ENCODE results near the gene CCDC57. TPM values are rescaled to one million over a fixed set of nuclear protein-coding genes. Genes with fewer than 3 reads are reported as not detected.
A peak's percentile ranks its signal among the peaks of the same experiment; 100 is the strongest.

Gene CCDC57
- total RNA-seq, 2 donors from 2014 or later: 5.1 to 7.4 TPM

DNA sequence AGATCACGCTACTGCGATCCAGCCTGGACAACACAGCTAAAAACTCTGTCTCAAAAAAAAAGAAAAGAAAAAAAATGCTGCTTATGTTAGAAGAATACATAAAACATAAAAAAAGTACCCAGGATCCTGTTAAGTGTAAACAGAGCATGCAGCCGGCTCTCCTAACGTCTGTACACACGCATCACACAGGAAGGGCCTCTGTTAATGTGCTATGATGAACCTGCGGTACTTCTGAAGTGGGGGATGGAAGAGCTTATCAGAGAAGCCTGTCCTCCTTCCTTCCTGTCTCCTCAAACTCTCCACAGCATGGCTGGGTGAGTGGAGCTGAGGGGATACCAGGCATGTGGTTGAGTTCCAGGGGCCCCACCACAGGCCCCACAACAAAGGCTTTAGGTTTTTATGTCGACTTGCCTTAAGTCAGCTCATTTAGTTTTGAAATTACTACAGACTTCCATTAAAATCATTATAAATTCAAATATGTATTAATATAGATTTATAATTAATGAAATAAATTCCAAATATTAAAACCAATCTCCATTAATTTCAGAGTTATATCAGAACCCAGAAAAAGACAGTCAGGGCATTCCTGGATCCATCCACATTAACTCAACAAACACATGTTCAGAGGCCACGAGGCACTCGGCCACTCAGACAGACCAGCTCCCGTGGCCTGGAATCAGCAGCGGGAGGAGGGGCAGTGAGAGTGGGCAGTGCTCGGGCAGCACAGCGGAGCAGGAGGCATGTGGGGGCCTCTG is 11.7 kb downstream of the CCDC57 start:
- Histone ChIP-seq H3K4me3 (no peak overlapping the region), H3K4me1 (peaks cover 0 to 6% of the 10 kb centered on the region in 2 donors), H3K27ac (no peak overlapping the region), H3K27me3 (no peaks in the 10 kb centered on the region), H3K9me3 (no peaks in the 10 kb centered on the region), H3K36me3 (no peaks in the 10 kb centered on the region)
- no peak for DNase-seq (ENCODE audit: low spot score)
- TF ChIP-seq, protein P1, sequence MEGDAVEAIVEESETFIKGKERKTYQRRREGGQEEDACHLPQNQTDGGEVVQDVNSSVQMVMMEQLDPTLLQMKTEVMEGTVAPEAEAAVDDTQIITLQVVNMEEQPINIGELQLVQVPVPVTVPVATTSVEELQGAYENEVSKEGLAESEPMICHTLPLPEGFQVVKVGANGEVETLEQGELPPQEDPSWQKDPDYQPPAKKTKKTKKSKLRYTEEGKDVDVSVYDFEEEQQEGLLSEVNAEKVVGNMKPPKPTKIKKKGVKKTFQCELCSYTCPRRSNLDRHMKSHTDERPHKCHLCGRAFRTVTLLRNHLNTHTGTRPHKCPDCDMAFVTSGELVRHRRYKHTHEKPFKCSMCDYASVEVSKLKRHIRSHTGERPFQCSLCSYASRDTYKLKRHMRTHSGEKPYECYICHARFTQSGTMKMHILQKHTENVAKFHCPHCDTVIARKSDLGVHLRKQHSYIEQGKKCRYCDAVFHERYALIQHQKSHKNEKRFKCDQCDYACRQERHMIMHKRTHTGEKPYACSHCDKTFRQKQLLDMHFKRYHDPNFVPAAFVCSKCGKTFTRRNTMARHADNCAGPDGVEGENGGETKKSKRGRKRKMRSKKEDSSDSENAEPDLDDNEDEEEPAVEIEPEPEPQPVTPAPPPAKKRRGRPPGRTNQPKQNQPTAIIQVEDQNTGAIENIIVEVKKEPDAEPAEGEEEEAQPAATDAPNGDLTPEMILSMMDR (IDR thresholded peaks at IDR 0.05): no peak

DNA sequence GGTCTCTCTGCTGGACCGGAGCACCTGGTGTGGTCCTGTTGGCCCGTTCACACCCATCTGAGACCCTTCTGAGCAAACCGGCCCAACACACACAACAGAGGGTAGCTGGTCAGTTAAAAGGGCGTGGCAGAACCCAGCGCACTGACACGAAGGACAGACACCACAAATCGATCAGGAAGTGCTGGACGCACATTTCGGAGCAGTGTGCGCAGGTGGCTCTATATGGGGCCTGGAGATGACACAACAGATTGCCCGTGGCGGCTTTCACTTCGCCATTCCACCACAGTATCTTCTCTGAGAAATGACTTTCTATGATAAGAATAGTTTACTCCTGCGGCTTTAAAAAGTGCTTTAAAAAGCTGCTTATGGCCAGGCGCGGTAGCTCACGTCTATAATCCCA is 12.5 kb downstream of the CCDC57 start:
- Histone ChIP-seq H3K4me1 (no peaks in the 10 kb centered on the region), H3K27ac (no peak overlapping the region), H3K4me3 (no peak overlapping the region), H3K36me3 (no peaks in the 10 kb centered on the region), H3K27me3 (no peaks in the 10 kb centered on the region), H3K9me3 (no peaks in the 10 kb centered on the region)
- TF ChIP-seq, protein P1 (IDR thresholded peaks at IDR 0.05): no peak
- no peak for DNase-seq (ENCODE audit: low spot score)

GRCh38 chr17:82199496-82199895 is 13.1 kb downstream of the CCDC57 start:
- TF ChIP-seq, protein P1 (IDR thresholded peaks at IDR 0.05): no peak
- DNase-seq (ENCODE audit: low spot score): no peak
- no peaks in the 10 kb centered on the region for H3K9me3 ChIP-seq
- no peaks in the 10 kb centered on the region for H3K27me3 ChIP-seq
- H3K4me1 ChIP-seq: no peaks in the 10 kb centered on the region
- peaks cover 4% of the 10 kb centered on the region for H3K36me3 ChIP-seq
- no peak overlapping the region for H3K27ac ChIP-seq
- no peak overlapping the region for H3K4me3 ChIP-seq

DNA sequence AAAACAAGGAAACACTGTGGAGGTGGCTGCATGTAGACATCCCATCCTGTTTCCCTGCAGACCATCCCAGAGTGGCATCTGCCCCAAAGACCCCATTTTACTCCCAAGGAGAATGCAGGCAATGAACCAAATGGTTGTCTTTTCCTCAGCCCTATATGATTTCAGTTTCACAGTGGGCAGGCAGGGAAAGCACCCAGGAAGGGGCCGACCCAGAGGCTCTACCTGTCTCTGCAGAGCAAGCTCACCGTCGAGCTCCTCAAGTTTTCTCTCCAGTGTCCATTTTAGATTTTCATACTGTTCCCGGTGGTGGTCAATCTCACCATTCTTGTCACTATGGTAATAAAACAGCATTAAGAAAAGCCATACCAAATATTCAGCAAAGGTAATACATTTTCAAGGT is 14.6 kb downstream of the CCDC57 start:
- H3K36me3 ChIP-seq: peaks cover 11% of the 10 kb centered on the region
- no peaks in the 10 kb centered on the region for H3K9me3 ChIP-seq
- H3K27ac ChIP-seq: no peak overlapping the region
- TF ChIP-seq, protein P1 (IDR thresholded peaks at IDR 0.05): no peak
- DNase-seq (ENCODE audit: low spot score): no peak
- H3K4me3 ChIP-seq: no peak overlapping the region
- H3K27me3 ChIP-seq: no peaks in the 10 kb centered on the region
- H3K4me1 ChIP-seq: no peaks in the 10 kb centered on the region

DNA sequence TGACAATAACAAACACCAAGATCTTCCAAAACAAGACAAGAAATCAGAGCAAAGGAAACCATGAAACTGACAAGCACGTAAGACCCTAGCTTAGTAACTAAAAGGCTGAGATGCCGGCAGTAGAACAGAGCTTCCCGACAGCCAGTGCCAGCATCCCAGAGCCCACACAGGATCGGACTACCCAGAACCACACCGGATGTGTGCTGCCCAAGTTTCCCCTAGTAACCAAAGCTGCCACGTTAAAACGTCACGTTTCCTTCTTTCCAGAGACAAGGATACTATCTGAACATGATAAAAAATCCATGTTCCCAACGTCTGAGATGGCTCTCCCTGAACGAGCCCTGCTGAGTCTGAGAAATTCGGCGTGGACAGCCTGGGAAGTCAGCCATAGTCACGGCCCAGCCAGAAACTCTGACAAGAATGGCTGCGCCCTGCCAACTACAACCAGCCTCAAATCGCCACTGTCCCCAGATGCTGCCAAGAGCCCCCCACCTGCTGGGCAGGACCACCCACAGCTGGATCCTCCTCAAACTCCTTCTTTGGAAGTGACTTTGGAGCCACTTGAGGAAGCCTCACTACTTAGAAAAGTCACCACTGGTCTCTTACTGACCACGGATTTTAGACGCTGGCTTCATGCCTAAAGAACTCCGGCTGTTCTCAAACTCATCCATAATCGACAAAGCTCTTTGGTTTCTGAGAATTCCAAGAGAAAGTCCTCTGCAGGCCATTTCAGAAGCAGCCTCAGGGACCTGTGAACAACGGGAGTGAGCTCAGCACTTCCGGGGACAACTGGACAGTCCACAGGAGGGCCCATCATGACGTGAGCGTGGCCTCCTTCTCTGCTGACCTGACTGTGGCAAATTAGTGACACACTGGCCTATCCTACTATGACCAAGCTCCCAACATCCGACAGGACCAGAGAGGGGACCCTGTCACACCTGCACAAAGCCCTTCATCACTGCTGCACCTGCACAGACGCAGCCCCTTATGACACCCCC is 16.7 kb downstream of the CCDC57 start:
- TF ChIP-seq, protein P1 (IDR thresholded peaks at IDR 0.05): no peak
- H3K27ac ChIP-seq: peak overlapping the region in 1 of 2 donors; percentile 27
- H3K36me3 ChIP-seq: peaks cover 20% of the 10 kb centered on the region
- no peak overlapping the region for H3K4me3 ChIP-seq
- H3K9me3 ChIP-seq: no peaks in the 10 kb centered on the region
- no peaks in the 10 kb centered on the region for H3K4me1 ChIP-seq
- no peaks in the 10 kb centered on the region for H3K27me3 ChIP-seq
- DNase-seq (ENCODE audit: low spot score): no peak

Data from right atrium auricular region (tissue), 2 donors.